Measurements from ENCODE around the gene BIK.

BIK gene

GRCh38 chr22:43167001-43167589 lies 56.5 kb downstream of the BIK start:
- no peak for DNase-seq (ENCODE audit: low read depth)
- no peak for TF ChIP-seq CTCF (IDR thresholded peaks at IDR 0.05; ENCODE audit: low read length, missing control alignments)

GRCh38 chr22:43168471-43169309 lies 58.1 kb downstream of the BIK start:
- no peak for TF ChIP-seq CTCF (IDR thresholded peaks at IDR 0.05; ENCODE audit: low read length, missing control alignments)
- no peak overlapping the region for H3K4me3 ChIP-seq (replicated peaks; ENCODE audit: low read depth, low read length)
- peak; percentile 65 for DNase-seq (ENCODE audit: low read depth)

More at GRCh38 chr22:43167001-43167589, 56.5 kb downstream of the BIK start:
- no peak overlapping the region for H3K4me3 ChIP-seq (replicated peaks; ENCODE audit: low read depth, low read length)

- H3K4me3 ChIP-seq (replicated peaks; ENCODE audit: low read depth, low read length), result no peak overlapping the region
- DNase-seq (ENCODE audit: low read depth), result no peak
- no peak for TF ChIP-seq CTCF (IDR thresholded peaks at IDR 0.05; ENCODE audit: low read length, missing control alignments)
Observed at GRCh38 chr22:43169310-43170130, 59.0 kb downstream of the BIK start.

GRCh38 chr22:43170131-43170480 lies 59.6 kb downstream of the BIK start:
- H3K4me3 ChIP-seq (replicated peaks; ENCODE audit: low read depth, low read length), result no peak overlapping the region
- no peak for TF ChIP-seq CTCF (IDR thresholded peaks at IDR 0.05; ENCODE audit: low read length, missing control alignments)
- no peak for DNase-seq (ENCODE audit: low read depth)

GRCh38 chr22:43171019-43171491 lies 60.5 kb downstream of the BIK start:
- no peak overlapping the region for H3K4me3 ChIP-seq (replicated peaks; ENCODE audit: low read depth, low read length)
- no peak for DNase-seq (ENCODE audit: low read depth)
- no peak for TF ChIP-seq CTCF (IDR thresholded peaks at IDR 0.05; ENCODE audit: low read length, missing control alignments)

- DNase-seq (ENCODE audit: low read depth), result no peak
- no peak for TF ChIP-seq CTCF (IDR thresholded peaks at IDR 0.05; ENCODE audit: low read length, missing control alignments)
- no peak overlapping the region for H3K4me3 ChIP-seq (replicated peaks; ENCODE audit: low read depth, low read length)
Observed at GRCh38 chr22:43171607-43172006, 61.1 kb downstream of the BIK start.
